Suprapubic skin (tissue), 4 donors: ENCODE measurements around the gene ADM.

ENCODE experiments used
- CTCF ChIP-seq, 2 donors: fragments of 200-600 bp in 1 of 2; fragments of 450-650 bp in 1 of 2; sonication (generic) in 1 of 2; IDR thresholded peaks; one replicate each; pipeline ENCODE4 v1.5.1; 2016 to 2019; ENCODE audit warnings: antibody characterized with exemption in 2 of 2, mild to moderate bottlenecking in 1 of 2, moderate library complexity in 1 of 2
- EP300 ChIP-seq: sonication (generic); formaldehyde crosslinking; IDR thresholded peaks from one replicate; pipeline ENCODE4 v1.6.1; 2017; ENCODE audit warnings: antibody characterized with exemption
- POLR2A ChIP-seq, 2 donors: fragments of 450-650 bp; IDR thresholded peaks; one replicate each; pipeline ENCODE4 v1.6.1; 2017; ENCODE audit warnings: antibody characterized with exemption in 2 of 2, mild to moderate bottlenecking in 2 of 2, moderate library complexity in 2 of 2
- POLR2AphosphoS5 ChIP-seq, 3 donors: sonication (generic); formaldehyde crosslinking; IDR thresholded peaks; one replicate each; pipeline ENCODE4 v1.6.1; 2017; ENCODE audit warnings: antibody characterized with exemption in 3 of 3

- TF ChIP-seq CTCF (IDR thresholded peaks at IDR 0.05) (no peak), POLR2A (IDR thresholded peaks at IDR 0.05) (no peak), EP300 (no peak), POLR2AphosphoS5 (IDR thresholded peaks at IDR 0.05) (no peak)
These were observed 1.4 kb downstream of the ADM start for GRCh38 chr11:10305964-10306918.
